ENCODE measurements around the gene INTS11. TPM values are rescaled to one million over a fixed set of nuclear protein-coding genes. Genes with fewer than 3 reads are reported as not detected.

The INTS11 gene
- total RNA-seq, 1 experiment from 2014 or later = 85.4 TPM

DNA sequence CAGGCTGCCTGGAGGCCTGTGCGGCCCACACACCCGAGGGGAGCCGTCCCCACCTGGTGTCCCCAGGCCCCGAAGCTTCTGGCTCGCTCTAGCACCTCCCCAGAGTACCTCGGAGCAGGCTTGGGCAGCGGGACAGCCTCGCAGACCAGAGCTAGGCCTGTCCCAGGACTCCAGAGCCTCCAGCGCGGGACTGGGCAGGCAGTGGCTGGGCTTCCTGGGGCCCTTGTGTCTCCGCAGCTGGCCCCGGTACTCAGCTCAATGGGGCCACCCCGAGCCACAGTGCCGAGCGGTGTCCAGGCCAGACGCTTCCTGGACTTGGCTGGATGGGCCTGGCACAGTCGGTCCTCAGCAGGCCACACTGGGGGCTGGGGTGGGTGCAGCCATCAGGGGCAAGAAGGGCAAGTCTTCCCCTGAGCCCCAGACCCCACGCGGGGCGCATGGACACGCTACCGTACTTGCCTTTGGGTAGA, 39.3 kb downstream of the INTS11 start:
- no peak for DNase-seq (ENCODE audit: low read depth)

DNA sequence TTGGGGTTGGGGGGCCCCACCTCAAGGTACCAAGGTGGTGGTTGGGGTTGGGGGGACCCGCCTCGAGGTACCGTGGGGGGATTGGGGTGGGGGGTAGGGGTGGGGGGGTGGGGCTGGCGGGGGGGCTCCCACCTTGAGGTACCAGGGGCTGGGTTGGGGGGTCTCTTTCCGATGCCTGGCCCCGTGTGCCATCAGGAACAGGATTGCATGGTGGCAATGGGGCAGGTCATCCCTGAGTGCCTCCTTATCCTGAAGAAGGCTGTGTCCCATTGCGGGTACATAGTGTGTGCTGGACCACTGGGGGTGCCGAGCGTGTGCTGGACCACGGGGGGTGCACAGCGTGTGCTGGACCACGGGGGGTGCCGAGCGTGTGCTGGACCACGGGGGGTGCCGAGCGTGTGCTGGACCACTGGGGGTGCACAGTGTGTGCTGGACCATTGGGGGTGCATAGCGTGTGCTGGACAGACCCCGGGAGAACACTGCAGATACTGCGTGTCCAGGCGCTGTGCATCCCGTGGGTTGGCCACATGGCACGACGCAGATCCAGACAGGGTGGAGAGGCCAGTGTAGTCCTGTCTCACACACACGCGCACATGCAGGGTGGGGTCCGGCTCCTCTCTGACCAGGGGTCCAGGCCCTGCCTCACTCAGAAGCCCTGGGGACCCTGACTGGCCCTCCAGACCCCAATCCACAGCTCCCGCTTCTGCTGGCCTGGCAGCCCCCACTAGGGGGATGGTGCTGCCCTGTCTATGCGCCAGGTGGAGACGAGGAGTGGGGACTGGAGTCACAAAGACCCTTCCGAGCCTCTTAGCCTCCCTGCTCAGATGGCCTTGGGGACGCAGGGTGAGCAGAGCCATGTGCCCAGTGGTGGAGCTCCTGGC, 40.0 kb downstream of the INTS11 start:
- DNase-seq (ENCODE audit: low read depth) = no peak

DNA sequence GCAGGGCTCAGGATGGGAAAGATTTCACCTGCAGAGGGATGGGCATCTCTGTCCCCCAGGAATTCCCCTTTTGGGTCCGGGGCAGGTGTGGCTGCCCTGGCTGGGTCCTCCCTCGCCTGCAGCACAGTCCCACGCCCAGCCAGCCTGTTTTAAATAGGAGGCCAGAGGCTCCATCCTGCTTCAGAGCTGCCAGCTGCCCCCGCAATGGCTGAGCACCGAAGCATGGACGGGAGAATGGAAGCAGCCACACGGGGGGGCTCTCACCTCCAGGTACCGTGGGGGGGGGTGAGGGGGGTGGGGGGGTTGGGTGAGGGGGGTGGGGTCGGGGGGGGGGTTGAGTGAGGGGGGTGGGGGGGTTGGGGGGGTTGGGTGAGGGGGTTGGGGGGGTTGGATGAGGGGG, 40.6 kb downstream of the INTS11 start:
- DNase-seq (ENCODE audit: low read depth) = no peak

DNA sequence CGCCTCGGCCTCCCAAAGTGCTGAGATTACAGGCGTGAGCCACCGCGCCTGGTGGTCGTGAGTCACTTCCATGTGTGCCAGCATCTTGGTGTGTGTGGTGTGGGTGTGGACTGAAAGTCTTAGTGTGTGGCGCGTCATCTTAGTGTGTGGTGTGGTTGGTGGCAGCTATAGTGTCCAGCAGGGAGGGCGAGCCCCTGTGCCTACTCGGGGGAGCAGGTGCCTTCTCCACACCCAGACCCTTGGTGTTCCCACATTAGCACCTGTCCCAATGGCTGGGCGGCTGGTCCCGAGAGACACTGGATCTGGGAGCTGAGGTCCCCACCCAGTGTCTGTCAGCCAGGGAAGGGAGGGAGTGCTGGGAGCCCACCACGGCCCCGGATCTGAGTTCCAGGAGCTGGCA, 41.5 kb downstream of the INTS11 start:
- DNase-seq (ENCODE audit: low read depth) = peak; percentile 70

DNA sequence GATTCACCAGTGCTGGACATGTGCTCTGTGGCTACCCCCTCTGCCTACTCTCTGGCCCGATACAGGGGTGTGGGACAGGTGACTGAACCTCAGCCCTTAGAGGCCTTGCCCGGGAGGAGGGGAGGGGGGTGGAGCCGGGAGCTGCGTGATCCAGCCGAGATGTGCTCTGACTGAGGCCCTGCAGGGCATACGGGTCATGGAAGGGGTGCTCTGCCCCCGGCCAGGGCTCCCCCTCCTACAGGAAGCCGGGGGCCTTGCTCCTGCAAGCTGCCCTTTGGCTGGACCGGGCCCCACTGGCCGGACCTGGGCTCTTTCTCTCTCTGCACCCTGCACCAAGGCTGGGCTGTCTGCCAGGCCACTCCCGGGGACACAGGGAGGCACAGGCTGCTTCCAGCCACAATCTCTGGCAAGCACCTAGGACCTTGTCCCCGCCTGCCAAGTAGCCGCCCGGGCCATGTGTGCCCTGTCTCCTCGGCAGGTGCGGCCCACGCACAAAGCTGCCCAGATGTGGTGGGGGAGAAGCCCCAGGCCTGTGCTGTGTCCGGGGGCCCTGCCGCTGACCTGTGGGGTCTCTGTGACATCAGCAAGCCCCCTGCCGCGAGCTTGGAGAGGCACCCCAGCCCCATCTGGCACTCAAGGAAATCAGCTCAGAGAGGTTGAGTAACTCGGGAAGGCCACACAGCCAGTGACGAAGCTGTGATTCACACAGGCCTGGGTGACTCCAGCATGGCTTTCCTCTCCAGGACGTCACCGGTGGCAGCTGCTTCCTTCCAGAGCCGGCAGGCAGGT, 42.7 kb downstream of the INTS11 start:
- DNase-seq (ENCODE audit: low read depth) = peak; percentile 74

DNA sequence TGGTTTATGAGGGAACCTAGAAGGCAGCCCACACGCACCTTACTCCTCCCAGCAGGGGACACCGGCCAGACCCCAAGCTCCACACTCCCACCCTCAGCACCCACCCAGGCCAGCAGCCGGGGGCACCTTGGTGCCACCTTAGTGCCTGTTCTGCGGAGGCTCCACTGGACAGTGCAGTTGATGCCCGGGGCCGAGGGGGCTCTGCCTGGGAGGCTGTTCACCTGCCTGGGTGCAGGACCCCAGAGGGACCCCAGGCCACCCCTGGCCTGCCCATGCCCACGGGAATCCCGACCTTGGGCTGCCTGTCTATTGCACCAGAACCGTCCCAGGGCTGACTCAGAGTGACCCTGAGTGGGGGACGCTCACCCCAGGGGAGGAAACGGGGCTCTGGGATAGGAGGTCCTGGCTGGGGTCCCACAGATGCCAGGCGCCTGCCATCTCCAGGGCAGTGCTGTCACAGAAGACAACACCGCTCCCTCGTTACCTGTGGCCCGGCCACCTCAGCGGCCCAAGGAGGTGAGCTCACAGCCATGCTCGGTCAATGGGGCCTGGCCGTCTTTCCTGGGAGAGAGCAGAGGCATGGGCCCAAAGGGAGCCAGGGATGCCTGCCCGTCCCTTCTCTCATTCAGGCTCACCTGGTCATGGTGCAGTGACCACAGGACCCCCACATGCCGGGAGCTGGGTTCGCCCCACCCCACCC, 43.5 kb downstream of the INTS11 start:
- no peak for DNase-seq (ENCODE audit: low read depth)

DNA sequence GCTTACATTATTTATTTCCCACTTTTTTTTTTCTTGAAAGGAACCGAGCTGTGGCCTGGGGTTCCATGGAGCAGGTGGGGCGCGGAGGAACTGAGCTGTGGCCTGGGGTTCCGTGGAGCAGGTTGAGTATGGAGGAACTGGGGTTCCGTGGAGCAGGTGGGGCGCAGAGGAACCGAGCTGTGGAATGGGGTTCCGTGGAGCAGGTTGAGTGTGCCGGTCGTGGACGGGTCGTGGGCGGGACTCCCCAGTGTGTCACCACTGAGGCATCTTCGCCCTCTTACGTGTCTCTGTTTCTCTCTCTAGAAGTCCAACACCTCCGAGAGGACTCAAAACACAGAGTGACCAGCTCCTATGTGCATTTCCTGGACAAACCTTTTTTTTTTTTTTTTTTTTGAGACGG, 45.4 kb downstream of the INTS11 start:
- no peak for DNase-seq (ENCODE audit: low read depth)

DNA sequence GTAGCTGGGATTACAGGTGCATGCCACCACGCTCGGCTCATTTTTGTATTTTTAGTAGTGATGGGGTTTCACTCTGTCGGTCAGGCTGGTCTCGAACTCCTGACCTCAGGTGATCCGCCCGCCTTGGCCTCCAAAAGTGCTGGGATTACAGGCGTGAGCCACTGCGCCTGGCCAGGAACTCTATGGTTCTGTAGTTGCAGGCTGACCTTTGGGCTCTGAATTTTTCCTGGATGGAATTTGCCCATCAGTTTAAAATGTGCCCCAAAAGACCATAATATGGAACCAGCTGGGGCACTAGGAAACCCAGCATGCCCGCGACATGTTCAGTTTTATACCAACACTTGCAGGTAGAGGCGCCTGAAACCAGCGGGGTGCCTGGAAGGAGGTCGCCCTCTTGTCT, 45.8 kb downstream of the INTS11 start:
- no peak for DNase-seq (ENCODE audit: low read depth)

DNA sequence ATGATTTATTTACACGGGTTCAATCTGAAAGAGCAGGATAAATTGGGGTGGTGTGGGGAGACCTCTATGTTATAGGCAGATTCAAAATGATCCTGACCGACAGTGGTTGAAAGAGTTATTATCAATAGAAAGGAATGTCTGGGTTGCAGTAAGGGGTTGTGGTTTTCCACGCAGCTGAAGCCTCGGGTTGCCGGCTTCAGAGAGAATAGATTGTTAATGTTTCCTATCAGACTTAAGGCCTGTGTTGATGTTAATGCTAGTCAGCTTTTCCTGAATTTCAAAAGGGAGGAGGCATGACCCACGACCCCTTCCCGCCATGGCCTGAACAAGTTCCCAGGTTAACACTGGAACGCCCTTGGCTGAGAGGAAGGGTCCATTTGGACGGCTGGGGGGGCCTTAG, 48.6 kb downstream of the INTS11 start:
- DNase-seq (ENCODE audit: low read depth) = no peak

DNA sequence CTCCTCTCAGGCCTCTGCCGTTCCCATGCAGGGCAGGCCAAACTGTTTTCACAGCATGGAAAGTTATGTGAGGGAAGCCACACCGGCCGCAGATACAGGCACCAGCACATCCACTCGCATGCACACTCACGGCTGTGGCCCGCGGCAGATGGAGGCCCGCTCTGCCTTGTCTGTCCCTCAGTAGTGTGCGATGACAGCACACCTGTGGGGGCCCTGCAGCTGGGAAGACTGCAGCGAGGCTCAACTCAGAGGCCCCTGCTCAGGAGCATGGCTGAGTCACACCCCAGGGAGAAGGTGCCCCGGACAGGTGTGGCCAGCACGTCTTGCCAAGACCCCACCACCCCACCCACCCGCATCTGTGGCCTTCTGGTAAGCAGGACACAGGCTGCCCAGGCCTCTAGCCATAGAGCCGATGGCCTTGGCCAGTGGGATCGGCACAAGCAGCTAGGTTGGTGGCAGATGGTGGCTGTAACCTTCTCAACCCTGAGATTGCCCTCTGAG, 49.5 kb downstream of the INTS11 start:
- no peak for DNase-seq (ENCODE audit: low read depth)

DNA sequence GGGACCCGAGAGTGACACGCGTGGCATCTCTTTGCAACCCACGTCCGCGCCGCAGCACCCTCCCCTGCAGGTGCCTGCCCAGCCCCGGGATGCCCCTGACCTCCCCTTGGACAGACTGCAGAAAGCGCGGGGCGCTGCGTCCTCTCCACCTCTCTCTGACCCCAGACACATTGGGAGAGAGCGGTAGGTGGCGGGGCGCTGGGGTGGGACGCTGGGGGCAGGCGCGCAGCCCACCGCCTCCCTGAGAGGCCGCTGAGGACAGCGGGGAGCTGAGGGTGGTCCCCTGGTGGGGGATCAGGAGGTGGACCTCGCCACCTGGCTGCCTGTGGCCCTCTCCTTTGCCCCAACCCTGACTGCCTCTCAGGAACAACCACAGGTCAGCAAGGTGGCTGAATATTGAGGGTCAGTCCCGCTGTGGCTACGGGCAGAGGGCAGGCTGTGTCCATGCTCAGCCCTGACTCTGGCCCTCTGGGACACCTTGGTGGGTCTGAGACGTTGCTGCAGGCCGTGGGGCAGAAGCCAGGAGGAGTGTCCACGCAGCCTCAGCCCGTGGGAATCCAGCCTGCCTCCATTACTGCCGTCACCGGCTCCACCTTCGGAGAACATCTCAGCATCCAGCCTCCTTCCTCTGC, 50.0 kb downstream of the INTS11 start:
- DNase-seq (ENCODE audit: low read depth) = no peak

DNA sequence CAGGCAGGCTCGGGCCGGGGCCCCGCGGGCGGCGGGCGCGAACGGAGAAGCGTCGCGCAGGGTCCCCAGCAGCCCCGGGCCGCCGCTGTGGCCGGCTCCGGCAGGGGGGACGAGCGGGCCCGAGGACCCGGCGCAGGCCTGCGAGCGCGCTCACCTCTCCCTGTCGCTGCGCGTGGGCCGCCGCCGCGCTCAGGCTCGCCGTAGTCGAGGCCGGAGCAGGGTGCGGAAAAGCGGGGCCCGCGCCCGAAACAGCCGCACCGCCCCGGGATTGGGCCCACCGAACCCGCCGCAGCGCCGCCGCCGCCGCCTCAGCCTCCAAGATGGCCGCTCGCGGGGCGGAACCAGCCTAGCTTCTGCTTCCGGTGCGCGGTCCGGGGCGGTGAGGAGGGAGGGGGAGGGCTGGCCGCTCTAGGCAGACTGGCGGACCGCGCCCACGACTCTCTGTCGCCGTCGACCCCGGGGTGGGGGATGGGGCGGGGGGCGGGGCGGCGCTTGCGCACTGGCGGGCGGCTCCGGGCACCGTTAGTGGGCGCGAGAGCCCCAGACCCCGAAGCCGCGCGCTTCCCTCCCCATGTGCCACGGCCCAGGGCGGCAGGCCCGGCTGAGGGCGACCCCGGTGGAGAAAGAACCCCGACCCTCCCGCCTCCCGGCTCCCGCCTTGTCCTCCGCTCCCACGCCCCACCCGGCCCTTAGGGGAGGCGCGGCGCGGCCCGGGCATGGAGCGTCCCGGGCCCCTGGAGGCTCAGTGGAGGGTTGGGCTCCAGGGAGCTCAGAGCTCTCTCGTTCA, 50.8 kb downstream of the INTS11 start, which contains the start of gene UBE2J2:
Gene UBE2J2, minus strand, starts transcription at position 343 of the 787 bp plus-strand sequence. CDS start 5,862 bp downstream, outside the sequence.
- peak; percentile 82 for DNase-seq (ENCODE audit: low read depth)

DNA sequence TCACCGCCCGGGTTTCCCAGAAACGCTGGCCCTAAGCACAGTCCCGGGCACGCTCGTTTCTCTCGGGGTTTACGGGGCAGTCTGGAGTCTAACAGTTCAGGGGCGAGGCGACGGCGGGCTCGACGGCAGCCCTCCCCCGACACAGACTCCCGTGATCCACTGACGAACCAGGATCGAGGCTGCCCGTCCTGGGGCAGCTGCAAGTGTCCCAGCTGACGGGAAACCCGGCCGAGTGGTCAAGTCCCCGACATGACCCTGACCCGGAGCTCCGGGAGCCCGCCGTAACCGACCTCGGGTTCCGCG, 51.3 kb downstream of the INTS11 start:
- DNase-seq (ENCODE audit: low read depth) = no peak

DNA sequence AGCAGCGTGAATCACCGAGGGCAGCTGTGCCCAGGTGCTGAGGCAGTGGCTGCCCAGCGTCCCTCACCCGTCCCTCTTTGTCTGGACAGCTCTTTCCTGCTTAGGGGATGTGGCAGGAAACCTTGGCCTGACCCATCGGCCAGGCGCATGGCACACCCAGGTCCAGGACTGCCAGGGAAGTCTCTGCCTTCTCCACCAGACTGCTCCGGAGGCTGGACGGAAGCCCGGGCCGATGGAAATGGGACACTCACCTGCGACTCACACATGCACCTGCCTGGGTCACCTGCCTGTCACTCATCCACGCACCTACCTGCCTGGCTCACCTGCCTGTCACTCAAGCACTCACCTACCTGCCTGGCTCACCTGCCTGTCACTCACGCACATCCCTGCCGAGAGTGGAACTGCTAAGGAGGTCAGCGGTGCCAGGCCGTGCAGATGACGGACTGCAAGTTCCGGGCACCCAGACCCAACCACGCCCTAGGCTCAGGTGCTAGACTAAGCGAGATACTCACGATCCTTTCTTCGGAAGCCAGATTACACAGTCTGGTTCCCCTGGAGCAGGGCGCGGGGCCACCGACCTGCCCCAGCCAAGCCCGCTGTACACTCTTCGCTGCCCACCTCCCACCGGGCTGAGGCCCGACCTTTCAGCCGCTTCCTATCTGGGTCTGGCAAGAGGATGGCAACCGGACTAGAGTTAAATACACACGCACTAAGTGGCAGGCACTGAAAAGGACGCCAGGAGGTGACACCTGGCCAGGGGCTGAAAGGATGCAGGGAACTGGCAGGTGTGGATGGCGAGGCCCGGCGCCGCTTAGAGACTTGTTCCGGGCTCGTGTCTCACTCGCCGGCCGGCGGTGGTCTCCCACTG, 51.9 kb downstream of the INTS11 start:
- no peak for DNase-seq (ENCODE audit: low read depth)

DNA sequence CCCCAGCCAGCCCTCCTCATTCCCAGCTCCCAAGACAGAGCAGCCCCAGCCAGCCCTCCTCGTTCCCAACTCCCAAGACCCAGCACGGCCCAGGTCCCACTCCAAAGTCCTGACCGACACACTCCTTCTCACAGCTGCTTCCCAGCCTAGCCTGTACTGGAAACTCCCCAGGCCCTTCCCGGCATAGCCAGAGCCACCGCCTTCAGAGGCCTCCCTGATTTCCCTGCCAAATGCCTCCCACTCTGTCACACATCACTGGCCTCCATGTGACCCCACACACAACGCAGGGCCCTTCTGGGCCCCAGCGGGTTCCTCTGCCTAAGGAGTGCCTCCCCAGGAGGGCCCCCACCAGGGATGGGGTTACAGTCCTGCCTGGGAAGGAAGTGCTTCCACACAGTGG, 53.6 kb downstream of the INTS11 start:
- DNase-seq (ENCODE audit: low read depth) = no peak

DNA sequence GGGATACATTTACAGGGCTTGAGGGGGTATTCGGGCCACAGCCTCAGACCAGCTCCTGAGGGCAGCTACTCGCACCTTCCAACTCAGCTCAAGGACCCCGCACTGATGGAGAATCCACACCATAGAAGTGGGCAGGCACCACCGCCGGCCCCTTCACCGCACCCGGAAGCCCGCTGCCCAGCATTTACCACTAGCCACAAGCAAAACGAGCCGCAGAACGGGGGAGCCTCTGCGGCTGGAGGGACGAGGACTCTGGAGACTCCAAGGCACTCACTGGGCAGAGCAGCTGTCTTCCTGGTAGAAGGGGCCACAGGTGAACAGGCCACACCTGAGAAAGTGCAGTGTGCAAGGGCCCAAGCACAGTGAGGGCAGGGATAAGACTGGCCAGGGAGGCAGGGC, 56.2 kb downstream of the INTS11 start:
- no peak for DNase-seq (ENCODE audit: low read depth)

DNA sequence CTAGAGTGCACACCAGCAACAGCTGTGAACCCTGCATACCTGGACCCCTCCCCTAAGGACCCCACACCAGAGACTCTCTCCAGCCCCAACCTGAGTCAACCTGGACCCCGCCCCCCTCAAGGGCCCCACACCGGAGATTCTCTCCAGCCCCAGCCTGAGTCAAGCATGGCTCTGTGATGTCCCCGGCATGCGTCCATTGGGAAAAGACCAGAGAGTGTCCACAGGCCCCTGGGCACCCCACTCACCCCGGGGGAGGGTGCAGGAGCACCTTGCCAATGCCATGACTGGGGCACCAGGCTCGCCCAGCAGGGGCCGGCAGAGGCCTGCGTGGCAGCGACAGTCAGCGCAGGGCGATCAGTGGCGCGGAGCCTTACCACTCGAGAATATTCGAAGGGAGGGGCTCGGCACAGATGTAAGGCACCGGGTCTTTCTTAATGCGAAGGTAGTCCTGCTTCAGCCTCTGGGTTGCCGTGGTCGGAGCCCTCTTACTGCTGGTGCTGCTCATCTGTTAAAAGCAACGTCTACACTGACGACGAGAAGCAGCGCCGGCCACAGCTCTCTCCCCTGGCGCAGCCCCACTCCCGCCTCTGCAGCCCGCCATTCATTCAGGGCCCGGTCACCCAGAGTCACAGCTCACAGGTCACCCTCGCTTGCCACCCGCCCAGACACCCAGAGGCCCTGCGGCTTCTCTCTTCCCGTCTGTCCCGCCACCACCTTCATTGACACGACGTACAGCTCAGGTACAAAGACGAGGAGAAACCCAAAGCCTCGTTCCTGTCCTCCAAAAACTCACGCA, 56.8 kb downstream of the INTS11 start:
- no peak for DNase-seq (ENCODE audit: low read depth)

DNA sequence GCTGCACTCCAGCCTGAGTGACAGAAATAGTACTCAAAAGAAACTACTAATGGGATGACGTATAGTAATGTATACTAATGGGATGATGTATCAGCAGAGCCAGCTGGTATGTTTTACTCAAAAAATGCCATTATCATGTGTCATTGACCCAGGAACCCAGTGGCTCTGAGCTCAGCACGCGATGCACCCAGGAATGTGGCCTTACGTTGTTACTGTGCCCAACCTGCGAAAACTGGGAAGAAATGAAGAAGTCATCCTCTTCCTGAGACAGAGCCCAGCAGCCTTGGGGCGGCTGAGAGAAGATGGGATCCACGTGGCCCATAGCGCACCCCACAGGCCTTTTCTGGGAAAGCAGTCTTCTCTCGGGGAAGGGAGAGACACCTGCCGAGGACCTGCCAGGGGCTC, 59.6 kb downstream of the INTS11 start:
- peak; percentile 98 for DNase-seq (ENCODE audit: low read depth)

DNA sequence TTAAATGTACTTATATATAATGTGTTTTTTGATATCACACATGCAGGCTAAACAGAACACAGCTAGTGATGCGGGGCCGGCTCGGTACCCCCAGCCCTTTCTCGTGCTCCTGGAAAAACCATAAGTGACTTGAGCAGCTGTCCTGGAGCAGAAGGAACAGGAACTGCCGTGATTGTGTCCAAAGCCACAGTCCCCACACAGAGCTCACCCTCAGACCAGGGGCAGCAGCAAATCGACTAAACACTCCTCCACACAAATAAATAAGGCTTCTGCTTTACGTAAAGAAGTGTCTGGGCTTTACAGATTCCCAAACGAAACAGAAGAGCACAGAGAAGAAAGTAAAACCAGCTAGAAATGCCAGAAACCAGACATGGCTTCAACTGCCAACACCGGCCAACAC, 60.4 kb downstream of the INTS11 start:
- peak; percentile 38 for DNase-seq (ENCODE audit: low read depth)
